ENCODE results near the gene ATP5MK. TPM values are rescaled to one million over a fixed set of nuclear protein-coding genes. Genes with fewer than 3 reads are reported as not detected.

Gene ATP5MK
- total RNA-seq, 1 experiment from 2014 or later = 335 TPM

DNA sequence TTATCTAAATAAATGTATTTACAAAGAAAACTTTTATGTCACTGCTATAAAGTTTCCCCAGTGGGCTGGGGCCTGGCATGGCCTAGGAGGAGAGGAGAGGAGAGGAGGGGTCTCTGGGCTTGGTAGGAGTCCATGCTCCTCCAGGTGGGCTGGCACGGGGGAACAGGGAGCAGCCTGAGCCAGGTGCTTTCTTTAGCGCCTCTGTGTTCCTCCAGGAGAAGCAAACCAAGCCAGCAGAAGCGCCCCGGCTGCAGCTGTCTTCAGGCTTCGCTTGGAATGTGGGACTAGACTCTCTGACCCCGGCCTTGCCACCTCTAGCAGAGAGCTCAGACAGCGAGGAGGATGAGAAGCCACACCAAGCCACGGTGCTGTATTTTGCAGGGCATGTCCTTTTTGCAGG, 45.3 kb upstream of the ATP5MK start:
- peaks cover 0 to 3% of the 10 kb centered on the region in 2 experiments; a peak in 1 of 4 replicates for H3K4me1 Mint-ChIP-seq
- DNase-seq = no peak
- H3T11ph ChIP-seq (ENCODE audit: low read length) = no peak overlapping the region
- no peak overlapping the region for H2BK5ac ChIP-seq (ENCODE audit: insufficient read length, low read length)
- H3K4me2 ChIP-seq (ENCODE audit: insufficient read depth, insufficient read length, low read length) = no peak overlapping the region
- H2AFZ ChIP-seq (ENCODE audit: low read length) = no peak overlapping the region
- H3K56ac ChIP-seq (ENCODE audit: insufficient read length, low read depth, low read length) = no peak overlapping the region
- no peak overlapping the region for H3K4ac ChIP-seq (ENCODE audit: low read depth, low read length)
- no peaks in the 10 kb centered on the region for H3K79me2 ChIP-seq (ENCODE audit: insufficient read depth, low read length)
- no peaks in the 10 kb centered on the region for H3K27me3 ChIP-seq (ENCODE audit: insufficient read depth, low read length)
- H3K4me1 ChIP-seq (ENCODE audit: insufficient read depth, low read length) = no peaks in the 10 kb centered on the region
- H3K18ac ChIP-seq (ENCODE audit: insufficient read length, low read depth, low read length) = no peak overlapping the region
- peak overlapping the region in 1 of 3 experiments; percentile 57; a peak in 1 of 7 replicates for H3K27ac Mint-ChIP-seq
- no peak overlapping the region for H3K14ac ChIP-seq (ENCODE audit: insufficient read depth, low read length)
- no peak overlapping the region for H4K5ac ChIP-seq (ENCODE audit: insufficient read length, low read depth, low read length)
- no peak overlapping the region for H2AK5ac ChIP-seq (ENCODE audit: insufficient read length, low read length)
- WGBS (ENCODE audit: extremely low coverage, insufficient read length, low lambda C conversion rate) = no CpG with 5 or more reads among the region's 8 CpGs
- H3K79me1 ChIP-seq (ENCODE audit: insufficient read depth, low read depth, low read length, poor library complexity, severe bottlenecking) = no peaks in the 10 kb centered on the region
- TF ChIP-seq, protein P1, sequence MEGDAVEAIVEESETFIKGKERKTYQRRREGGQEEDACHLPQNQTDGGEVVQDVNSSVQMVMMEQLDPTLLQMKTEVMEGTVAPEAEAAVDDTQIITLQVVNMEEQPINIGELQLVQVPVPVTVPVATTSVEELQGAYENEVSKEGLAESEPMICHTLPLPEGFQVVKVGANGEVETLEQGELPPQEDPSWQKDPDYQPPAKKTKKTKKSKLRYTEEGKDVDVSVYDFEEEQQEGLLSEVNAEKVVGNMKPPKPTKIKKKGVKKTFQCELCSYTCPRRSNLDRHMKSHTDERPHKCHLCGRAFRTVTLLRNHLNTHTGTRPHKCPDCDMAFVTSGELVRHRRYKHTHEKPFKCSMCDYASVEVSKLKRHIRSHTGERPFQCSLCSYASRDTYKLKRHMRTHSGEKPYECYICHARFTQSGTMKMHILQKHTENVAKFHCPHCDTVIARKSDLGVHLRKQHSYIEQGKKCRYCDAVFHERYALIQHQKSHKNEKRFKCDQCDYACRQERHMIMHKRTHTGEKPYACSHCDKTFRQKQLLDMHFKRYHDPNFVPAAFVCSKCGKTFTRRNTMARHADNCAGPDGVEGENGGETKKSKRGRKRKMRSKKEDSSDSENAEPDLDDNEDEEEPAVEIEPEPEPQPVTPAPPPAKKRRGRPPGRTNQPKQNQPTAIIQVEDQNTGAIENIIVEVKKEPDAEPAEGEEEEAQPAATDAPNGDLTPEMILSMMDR (conservative IDR thresholded peaks at IDR 0.05) = no peak
- no peak overlapping the region for H3K9ac ChIP-seq (ENCODE audit: extremely low read depth, insufficient read length, low read length)
- no peak overlapping the region for H3K4me3 Mint-ChIP-seq
- H3K23ac ChIP-seq (ENCODE audit: insufficient read length, low read depth, low read length) = no peak overlapping the region
- no peak overlapping the region for H3K27ac ChIP-seq (ENCODE audit: insufficient read length, low read depth, low read length)
- H3K9me3 Mint-ChIP-seq = no peaks in the 10 kb centered on the region
- H3K23me2 ChIP-seq (ENCODE audit: insufficient read length, low read depth, low read length, poor library complexity, severe bottlenecking) = no peaks in the 10 kb centered on the region
- H4K8ac ChIP-seq (replicated peaks; ENCODE audit: insufficient read length, low read depth, low read length) = no peak overlapping the region
- H2BK20ac ChIP-seq (ENCODE audit: low read depth, low read length, poor library complexity, severe bottlenecking) = no peak overlapping the region
- H2BK12ac ChIP-seq (ENCODE audit: insufficient read length, low read depth, low read length) = no peak overlapping the region
- H3K27me3 Mint-ChIP-seq (ENCODE audit: low read depth) = no peaks in the 10 kb centered on the region
- no peak overlapping the region for H4K91ac ChIP-seq (ENCODE audit: insufficient read length, low read depth, low read length)
- no peak overlapping the region for H2BK120ac ChIP-seq (ENCODE audit: low read depth, low read length, poor library complexity, severe bottlenecking)
- peaks cover 67 to 95% (median 90%) of the 10 kb centered on the region in 3 experiments; a peak in 6 of 7 replicates for H3K36me3 Mint-ChIP-seq (ENCODE audit: insufficient read depth in 1 of 3, low read depth in 3 of 3)
- no peaks in the 10 kb centered on the region for H4K20me1 ChIP-seq (ENCODE audit: control insufficient read depth, insufficient read depth, insufficient read length)
- H2BK15ac ChIP-seq (ENCODE audit: low read depth, low read length) = no peak overlapping the region
- no peaks in the 10 kb centered on the region for H3K9me3 ChIP-seq (ENCODE audit: control insufficient read depth, low read depth, low read length)
